HG03045 (cell line): ENCODE measurements around the gene PRR4.

Experiments used
- ATAC-seq: cut with Tn5 transposase; IDR thresholded peaks from one replicate; pipeline ENCODE4 v1.9.1; 2021; ENCODE audit warnings: mild to moderate bottlenecking, moderate library complexity; ENCODE audit not compliant: unreplicated experiment

Gene PRR4

DNA sequence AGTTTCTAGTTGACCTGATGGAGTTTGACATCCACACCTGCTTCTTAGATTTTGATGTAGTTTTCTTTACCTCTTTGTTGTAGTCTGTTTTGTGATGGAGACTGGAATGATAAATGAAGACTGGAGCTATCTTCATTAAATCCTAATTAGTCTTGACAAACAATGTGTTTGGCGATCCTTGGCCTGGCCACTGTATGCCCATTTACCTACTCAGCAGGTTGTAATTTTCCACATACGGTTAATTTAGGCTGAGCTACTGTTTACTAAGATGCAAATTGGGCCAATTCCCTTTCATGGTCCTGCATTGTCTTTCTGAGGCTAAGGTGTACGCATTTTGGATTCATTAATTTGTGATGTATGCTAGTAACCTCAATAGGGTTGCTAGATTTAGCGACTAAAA lies 46.7 kb downstream of the PRR4 start, which contains the start of gene TAS2R7:
Gene TAS2R7 (minus strand): TSS at position 41 of the 400 bp plus-strand sequence. CDS start 57 bp downstream, outside the sequence.
- no peak for ATAC-seq

DNA sequence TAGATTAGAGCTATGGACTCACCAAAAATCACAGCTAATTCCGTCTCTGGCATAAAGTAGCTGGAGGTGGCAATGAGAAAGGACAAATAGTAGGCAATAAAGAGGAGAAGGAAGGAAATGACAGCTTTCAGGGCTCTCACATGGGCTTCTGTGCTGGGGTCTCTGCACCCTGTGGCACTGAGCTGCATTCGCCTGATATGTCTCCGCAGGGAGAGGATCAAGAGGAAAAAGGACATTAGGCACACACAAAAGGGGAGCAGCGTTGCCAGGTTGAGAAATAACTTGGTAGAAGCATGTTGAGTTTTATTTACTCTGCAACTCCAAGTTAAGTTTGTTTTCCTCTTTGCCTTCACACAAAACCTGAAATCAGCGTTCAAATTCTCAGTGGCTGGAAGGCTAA lies 47.5 kb downstream of the PRR4 start:
- no peak for ATAC-seq
